ENCODE measurements around the gene OR52H1. TPM values are rescaled to one million over a fixed set of nuclear protein-coding genes. Genes with fewer than 3 reads are reported as not detected.

Gene OR52H1
- total and polyA plus RNA-seq, 2 of the 4 experiments (the other 2 are of a cell fraction) = 0.18 TPM; not detected in 1

GRCh38 chr11:5536482-5536881 is 11.9 kb downstream of the OR52H1 start:
- no peak overlapping the region for H4K91ac ChIP-seq (ENCODE audit: insufficient read depth, low read depth, low read length)
- in situ Hi-C loops (cut with MboI; ENCODE audit: low sequenced_read_pairs) = no loop called here
- H3K27me3 ChIP-seq (ENCODE audit: control insufficient read depth, insufficient read depth, low read length) = no peaks in the 10 kb centered on the region; the same call in 1 of the 2 replicates
- no peak overlapping the region for H3K23ac ChIP-seq (ENCODE audit: low read depth, low read length)
- H3K27ac ChIP-seq (ENCODE audit: insufficient read depth, low read length) = no peak overlapping the region
- H3K4me3 ChIP-seq (ENCODE audit: insufficient read depth, low read depth, low read length) = no peak overlapping the region
- no peak overlapping the region for H2AFZ ChIP-seq (replicated peaks; ENCODE audit: low read length, poor library complexity)
- no peak overlapping the region for H3K18ac ChIP-seq (ENCODE audit: low read depth, low read length)
- ChIA-PET POLR2A (ENCODE audit: unreplicated experiment) (no interaction called here), CTCF (no interaction called here)
- no peak for TF ChIP-seq FOS (IDR thresholded peaks at IDR 0.05; ENCODE audit: low read depth, low read length)
- TF ChIP-seq CEBPB (IDR thresholded peaks at IDR 0.05; ENCODE audit: low read depth, low read length) = no peak
- no peak for TF ChIP-seq NFE2L2 (IDR thresholded peaks at IDR 0.05; ENCODE audit: low read depth, low read length)
- TF ChIP-seq RFX5 (IDR thresholded peaks at IDR 0.05; ENCODE audit: low read depth, low read length) = no peak
- no peak for TF ChIP-seq USF2 (IDR thresholded peaks at IDR 0.05; ENCODE audit: low read depth, low read length)
- TF ChIP-seq SMC3 (IDR thresholded peaks at IDR 0.05; ENCODE audit: low read depth, low read length) = no peak
- TF ChIP-seq RAD21 (IDR thresholded peaks at IDR 0.05; ENCODE audit: low read length) = no peak
- no peak for TF ChIP-seq MAFK (IDR thresholded peaks at IDR 0.05; ENCODE audit: low read depth, low read length)
- no peak for TF ChIP-seq ELK1 (IDR thresholded peaks at IDR 0.05; ENCODE audit: borderline replicate concordance, low read depth, low read length)
- no peak for TF ChIP-seq MXI1 (IDR thresholded peaks at IDR 0.05; ENCODE audit: borderline replicate concordance, low read depth, low read length)
- TF ChIP-seq CHD1 (IDR thresholded peaks at IDR 0.05; ENCODE audit: low read depth, low read length) = no peak
- no peak for ATAC-seq (ENCODE audit: low read depth)
- H2BK20ac ChIP-seq (ENCODE audit: low read depth, low read length) = no peak overlapping the region
- no peak overlapping the region for H3K9ac ChIP-seq (ENCODE audit: low read depth, low read length)
- BruUV-seq (replicated peaks) = no TSS peak
- H4K8ac ChIP-seq (ENCODE audit: low read depth in 2 of 2, low read length in 2 of 2) = no peak overlapping the region
- dilution Hi-C loops (cut with HindIII; ENCODE audit: low sequenced_read_pairs, unreplicated experiment) = no loop called here
- no peaks in the 10 kb centered on the region for H3K79me1 ChIP-seq (ENCODE audit: low read depth in 1 of 2, low read length in 2 of 2)
- DNase-seq = no peak
- H3K4me2 ChIP-seq (ENCODE audit: low read depth, low read length) = no peak overlapping the region
- H2BK15ac ChIP-seq (ENCODE audit: low read depth, low read length) = no peak overlapping the region
- H2BK120ac ChIP-seq (ENCODE audit: low read depth, low read length) = no peak overlapping the region
- H3K9me1 ChIP-seq (ENCODE audit: insufficient read depth, low read length) = no peaks in the 10 kb centered on the region
- H3K4ac ChIP-seq (ENCODE audit: low read depth, low read length) = no peak overlapping the region
- intact Hi-C loops (cut with micrococcal nuclease) = no loop called here
- no peak overlapping the region for H2BK5ac ChIP-seq (ENCODE audit: low read depth, low read length, poor library complexity, severe bottlenecking)
- H3K9me3 ChIP-seq (ENCODE audit: control insufficient read depth, insufficient read depth, low read length) = no peaks in the 10 kb centered on the region
- no peaks in the 10 kb centered on the region for H3K36me3 ChIP-seq (ENCODE audit: control insufficient read depth, insufficient read depth, low read length)
- no peak overlapping the region for H2AK9ac ChIP-seq (replicated peaks; ENCODE audit: low read depth, low read length, poor library complexity)
- H4K5ac ChIP-seq (ENCODE audit: low read depth, low read length) = no peak overlapping the region
- no peak overlapping the region for H3K14ac ChIP-seq (replicated peaks; ENCODE audit: low read depth, low read length)
- H3K4me1 ChIP-seq (ENCODE audit: control insufficient read depth, insufficient read depth, low read length) = no peaks in the 10 kb centered on the region
- no peak overlapping the region for H2AK5ac ChIP-seq (ENCODE audit: low read depth, low read length)
- no peaks in the 10 kb centered on the region for H4K20me1 ChIP-seq (ENCODE audit: insufficient read depth, low read length)
- no peak overlapping the region for H3K56ac ChIP-seq (ENCODE audit: extremely low read depth, insufficient read depth, low read length)

Measured in IMR-90 (cell line).